Hepatocyte (in vitro differentiated cells): ENCODE results near the gene SLC16A3. TPM values are rescaled to one million over a fixed set of nuclear protein-coding genes. Genes with fewer than 3 reads are reported as not detected.

ENCODE experiments used
- DNase-seq: peaks from one replicate; pipeline ENCODE4 v3.0.0-alpha.2; 2016; ENCODE audit warnings: low spot score
- H2AFZ ChIP-seq: fragments of 200-600 bp; sonication (generic); 2 replicates; pipeline ENCODE4 v1.6.0; 2016; ENCODE audit warnings: antibody characterized with exemption, mild to moderate bottlenecking
- H3K27ac ChIP-seq: fragments of 200-600 bp; sonication (generic); 2 replicates; pipeline ENCODE4 v1.5.1; 2016; ENCODE audit warnings: mild to moderate bottlenecking
- H3K27me3 ChIP-seq: fragments of 200-600 bp; sonication (generic); 2 replicates; pipeline ENCODE4 v1.6.1; 2016
- H3K36me3 ChIP-seq: fragments of 200-600 bp; sonication (generic); replicated peaks from 2 replicates; pipeline ENCODE4 v1.5.1; 2016; ENCODE audit warnings: low read depth; ENCODE audit not compliant: insufficient read depth
- H3K4me1 ChIP-seq: fragments of 200-600 bp; sonication (generic); 2 replicates; pipeline ENCODE4 v1.5.1; 2016; ENCODE audit warnings: mild to moderate bottlenecking, moderate library complexity; ENCODE audit not compliant: insufficient read depth
- H3K4me2 ChIP-seq: fragments of 200-600 bp; sonication (generic); 2 replicates; pipeline ENCODE4 v1.6.0; 2016
- H3K4me3 ChIP-seq: fragments of 200-600 bp; sonication (generic); 2 replicates; pipeline ENCODE4 v1.5.1; 2016; ENCODE audit warnings: mild to moderate bottlenecking
- H3K79me2 ChIP-seq: fragments of 200-600 bp; sonication (generic); 2 replicates; pipeline ENCODE4 v1.6.0; 2017; ENCODE audit warnings: mild to moderate bottlenecking
- H3K9me2 ChIP-seq: fragments of 200-600 bp; sonication (generic); replicated peaks from 2 replicates; pipeline ENCODE4 v1.6.0; 2017; ENCODE audit warnings: mild to moderate bottlenecking; ENCODE audit not compliant: insufficient read depth
- H3K9me3 ChIP-seq: fragments of 200-600 bp; sonication (generic); 2 replicates; pipeline ENCODE4 v1.5.1; 2016; ENCODE audit warnings: low read depth, mild to moderate bottlenecking
- H4K20me1 ChIP-seq: fragments of 200-600 bp; sonication (generic); 2 replicates; pipeline ENCODE4 v1.6.0; 2016; ENCODE audit warnings: mild to moderate bottlenecking; ENCODE audit not compliant: insufficient read depth, poor library complexity, severe bottlenecking
- CTCF ChIP-seq: fragments of 200-600 bp; sonication (generic); IDR thresholded peaks from 2 replicates; pipeline ENCODE4 v1.5.1; 2016; ENCODE audit warnings: antibody characterized with exemption, mild to moderate bottlenecking; ENCODE audit not compliant: poor library complexity
- EZH2 ChIP-seq: fragments of 200-600 bp; sonication (generic); IDR thresholded peaks from 2 replicates; pipeline ENCODE4 v1.6.1; 2016; ENCODE audit warnings: antibody characterized with exemption, mild to moderate bottlenecking, borderline replicate concordance
- EZH2phosphoT487 ChIP-seq: fragments of 200-600 bp; sonication (generic); IDR thresholded peaks from one replicate; pipeline ENCODE4 v1.6.1; 2018; ENCODE audit warnings: antibody characterized with exemption, mild to moderate bottlenecking, low read depth, moderate library complexity; ENCODE audit not compliant: unreplicated experiment, severe bottlenecking
- WGBS: methylation state at CpG from one replicate; pipeline ENCODE4 v1.1.6; 2016; ENCODE audit warnings: low lambda C conversion rate; ENCODE audit errors: missing lambda C conversion rate; 5-methylcytosine and 5-hydroxymethylcytosine counted together
- polyA plus RNA-seq: library from polyadenylated mRNA; unstranded; fragments of >200 nt; fragmentation: Nextera tagmentation; extraction: Ambion mirVana; gene quantifications from 2 replicates; pipeline ENCODE4 v1.2.1, GENCODE V29; 2016
- total RNA-seq: library from RNA; depleted of rRNA; stranded (reverse); fragments of >200 nt; gene quantifications from 2 replicates; pipeline ENCODE4 v1.2.3, GENCODE V29; 2014

Gene SLC16A3
- total and polyA plus RNA-seq, 2 experiments from 2014 or later = 125 to 290 TPM

DNA sequence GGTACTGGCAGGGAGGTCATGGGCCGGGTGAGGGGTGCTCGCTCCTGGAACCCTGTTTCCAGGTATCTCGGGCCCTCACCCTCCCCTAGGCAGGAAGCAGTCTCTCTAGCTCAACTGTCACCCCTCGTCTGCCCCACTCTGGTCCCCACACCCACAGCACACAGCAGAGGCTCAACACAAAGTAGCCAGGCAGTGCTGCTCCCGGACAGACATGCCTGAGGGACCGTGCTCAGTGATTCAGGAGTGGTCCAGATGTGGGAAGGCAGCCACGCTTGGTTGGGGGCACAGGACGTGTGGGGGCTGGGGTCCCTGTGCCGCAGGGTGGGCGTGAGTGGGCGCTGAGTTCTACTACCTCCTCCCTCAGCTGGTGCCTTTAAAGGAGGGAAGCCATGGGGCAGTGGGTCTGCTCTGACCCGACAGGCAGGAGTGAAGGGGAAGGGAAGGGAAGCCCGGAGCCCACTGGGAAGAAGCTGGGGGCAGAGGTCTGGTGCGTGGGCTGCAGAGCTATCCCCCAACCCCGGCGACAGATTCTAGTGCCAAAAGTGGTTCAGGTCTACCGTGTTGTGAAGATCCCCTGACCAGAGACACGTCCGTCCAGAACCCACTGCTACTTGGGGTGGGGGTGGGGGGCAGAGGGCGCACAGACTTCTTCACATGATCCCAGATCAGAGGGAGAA lies 11.8 kb downstream of the SLC16A3 start:
- Histone ChIP-seq H4K20me1 (peaks cover 48% of the 10 kb centered on the region), H3K4me3 (no peak overlapping the region), H3K27me3 (no peaks in the 10 kb centered on the region), H2AFZ (no peak overlapping the region), H3K27ac (peak overlapping the region; percentile 68), H3K36me3 (no peaks in the 10 kb centered on the region), H3K9me2 (no peaks in the 10 kb centered on the region), H3K4me2 (no peak overlapping the region), H3K4me1 (peaks cover 35% of the 10 kb centered on the region), H3K9me3 (no peaks in the 10 kb centered on the region), H3K79me2 (peaks cover 26% of the 10 kb centered on the region)
- no peak for DNase-seq
- TF ChIP-seq CTCF = no peak
- TF ChIP-seq EZH2phosphoT487 = no peak
- 79% methylated on average over 20 of the region's 20 CpGs for WGBS

GRCh38 chr17:82241183-82241925 lies 12.5 kb downstream of the SLC16A3 start:
- no peaks in the 10 kb centered on the region for H3K9me3 ChIP-seq
- H2AFZ ChIP-seq = no peak overlapping the region
- H3K4me3 ChIP-seq = no peak overlapping the region
- H3K9me2 ChIP-seq = no peaks in the 10 kb centered on the region
- WGBS = 78% methylated on average over 23 of the region's 27 CpGs
- no peak for TF ChIP-seq CTCF
- no peak for TF ChIP-seq EZH2phosphoT487
- TF ChIP-seq EZH2 = no peak
- no peak for DNase-seq
- peaks cover 34% of the 10 kb centered on the region for H3K79me2 ChIP-seq
- peaks cover 52% of the 10 kb centered on the region for H4K20me1 ChIP-seq
- peak overlapping the region; percentile 68 for H3K27ac ChIP-seq
- H3K27me3 ChIP-seq = no peaks in the 10 kb centered on the region
- peak overlapping the region; percentile 20 for H3K4me2 ChIP-seq
- no peaks in the 10 kb centered on the region for H3K36me3 ChIP-seq
- H3K4me1 ChIP-seq = peaks cover 28% of the 10 kb centered on the region

- Histone ChIP-seq H3K4me2 (peak overlapping the region; percentile 20), H4K20me1 (peaks cover 60% of the 10 kb centered on the region), H3K27ac (peak overlapping the region; percentile 68), H3K36me3 (no peaks in the 10 kb centered on the region), H3K79me2 (peaks cover 40% of the 10 kb centered on the region), H3K27me3 (no peaks in the 10 kb centered on the region), H2AFZ (no peak overlapping the region), H3K4me1 (peaks cover 27% of the 10 kb centered on the region), H3K9me3 (no peaks in the 10 kb centered on the region), H3K4me3 (no peak overlapping the region), H3K9me2 (no peaks in the 10 kb centered on the region)
- WGBS = 75% methylated on average over 15 of the region's 20 CpGs
- TF ChIP-seq EZH2phosphoT487 = no peak
- no peak for TF ChIP-seq EZH2
- TF ChIP-seq CTCF = no peak
- DNase-seq = no peak
Measured at GRCh38 chr17:82241926-82242697, 13.3 kb downstream of the SLC16A3 start.
